Neural crest cell (in vitro differentiated cells): ENCODE measurements around the gene GGN. TPM values are rescaled to one million over a fixed set of nuclear protein-coding genes. Genes with fewer than 3 reads are reported as not detected.

Experiments used
- DNase-seq: peaks from one replicate; pipeline ENCODE4 v3.0.0; 2021; ENCODE audit warnings: low read depth, mixed read lengths, low spot score
- H3K27ac Mint-ChIP-seq: one replicate; pipeline ENCODE4 v1.8.0; 2021; ENCODE audit warnings: mild to moderate bottlenecking, mixed read lengths; ENCODE audit not compliant: unreplicated experiment
- H3K27me3 Mint-ChIP-seq: 2 replicates; pipeline ENCODE4 v1.8.0; 2021; ENCODE audit warnings: low read depth, mild to moderate bottlenecking, mixed read lengths
- H3K36me3 Mint-ChIP-seq: 2 replicates; pipeline ENCODE4 v1.8.0; 2021; ENCODE audit warnings: low read depth, mild to moderate bottlenecking, mixed read lengths
- H3K4me1 Mint-ChIP-seq: 2 replicates; pipeline ENCODE4 v1.8.0; 2021; ENCODE audit warnings: mixed read lengths
- H3K4me3 Mint-ChIP-seq: one replicate; pipeline ENCODE4 v1.8.0; 2021; ENCODE audit warnings: mild to moderate bottlenecking, mixed read lengths
- H3K9me3 Mint-ChIP-seq: 2 replicates; pipeline ENCODE4 v1.8.0; 2021; ENCODE audit warnings: mixed read lengths
- total RNA-seq: library from RNA; stranded (reverse); gene quantifications from 2 replicates; pipeline ENCODE4 v1.2.1, GENCODE V29; 2021
- TF ChIP-seq, protein P1 (sequence below): fragments of 200-600 bp; sonication (generic); conservative IDR thresholded peaks from 2 replicates; pipeline ENCODE4 v1.5.0; 2021; ENCODE audit warnings: antibody characterized with exemption, mild to moderate bottlenecking

The GGN gene
- total RNA-seq, 1 donor from 2014 or later, result 1.4 TPM

DNA sequence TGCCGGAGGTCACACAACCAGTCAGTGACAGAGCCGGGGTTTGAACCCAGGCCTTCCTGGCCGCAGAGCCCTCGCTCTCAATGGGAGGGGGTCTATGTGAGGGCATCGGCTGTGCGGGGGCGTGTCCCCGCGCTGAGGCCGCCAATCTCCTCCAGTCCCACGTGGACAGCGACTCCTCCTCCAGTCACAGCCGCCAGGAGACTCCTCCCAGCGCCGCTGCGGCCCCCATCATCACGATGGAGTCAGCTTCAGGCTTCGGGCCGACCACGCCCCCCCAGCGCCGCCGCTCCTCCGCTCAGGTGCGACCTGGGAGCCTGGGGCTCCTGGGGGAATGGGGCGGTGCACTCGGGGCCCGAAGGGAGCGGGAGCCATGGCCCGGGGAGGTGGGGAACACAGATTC is 6.7 kb upstream of the GGN start:
- Mint-ChIP-seq H3K36me3 (peaks cover 24% of the 10 kb centered on the region), H3K27ac (no peak overlapping the region), H3K4me1 (peaks cover 30% of the 10 kb centered on the region), H3K4me3 (peak overlapping the region; percentile 62), H3K27me3 (peaks cover 5% of the 10 kb centered on the region), H3K9me3 (peaks cover 2% of the 10 kb centered on the region)
- TF ChIP-seq, protein P1, sequence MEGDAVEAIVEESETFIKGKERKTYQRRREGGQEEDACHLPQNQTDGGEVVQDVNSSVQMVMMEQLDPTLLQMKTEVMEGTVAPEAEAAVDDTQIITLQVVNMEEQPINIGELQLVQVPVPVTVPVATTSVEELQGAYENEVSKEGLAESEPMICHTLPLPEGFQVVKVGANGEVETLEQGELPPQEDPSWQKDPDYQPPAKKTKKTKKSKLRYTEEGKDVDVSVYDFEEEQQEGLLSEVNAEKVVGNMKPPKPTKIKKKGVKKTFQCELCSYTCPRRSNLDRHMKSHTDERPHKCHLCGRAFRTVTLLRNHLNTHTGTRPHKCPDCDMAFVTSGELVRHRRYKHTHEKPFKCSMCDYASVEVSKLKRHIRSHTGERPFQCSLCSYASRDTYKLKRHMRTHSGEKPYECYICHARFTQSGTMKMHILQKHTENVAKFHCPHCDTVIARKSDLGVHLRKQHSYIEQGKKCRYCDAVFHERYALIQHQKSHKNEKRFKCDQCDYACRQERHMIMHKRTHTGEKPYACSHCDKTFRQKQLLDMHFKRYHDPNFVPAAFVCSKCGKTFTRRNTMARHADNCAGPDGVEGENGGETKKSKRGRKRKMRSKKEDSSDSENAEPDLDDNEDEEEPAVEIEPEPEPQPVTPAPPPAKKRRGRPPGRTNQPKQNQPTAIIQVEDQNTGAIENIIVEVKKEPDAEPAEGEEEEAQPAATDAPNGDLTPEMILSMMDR, result no peak
- peak; percentile 10 for DNase-seq

DNA sequence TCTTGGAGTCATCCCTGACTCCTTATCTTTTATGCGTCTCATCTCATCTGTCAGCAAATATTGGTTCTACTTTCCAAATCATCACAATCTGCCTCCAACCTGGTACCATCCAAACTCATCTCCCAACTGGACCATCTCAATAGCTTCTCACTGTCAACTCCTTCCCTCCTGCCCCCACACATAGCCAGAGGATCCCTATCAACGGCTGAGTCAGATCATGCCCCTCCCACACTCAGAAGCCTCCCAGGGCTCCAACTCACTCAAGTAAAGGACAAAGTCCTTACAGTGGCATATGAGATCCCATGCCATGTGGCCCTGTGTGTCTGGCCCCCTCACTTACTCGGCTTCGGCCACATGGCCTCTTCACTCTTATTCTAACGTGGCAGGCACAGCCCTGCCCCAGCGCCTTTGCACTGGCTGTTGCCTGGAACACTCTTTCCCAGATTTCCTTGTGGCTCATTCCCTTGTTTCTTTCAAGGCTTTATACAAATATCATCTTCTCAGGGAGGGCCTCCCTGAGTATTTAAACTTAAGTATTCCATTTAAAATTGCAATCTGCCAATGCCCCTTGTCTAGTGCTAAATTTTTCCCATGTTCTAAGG is 5.0 kb upstream of the GGN start:
- H3K4me1 Mint-ChIP-seq, result peaks cover 38% of the 10 kb centered on the region
- H3K27ac Mint-ChIP-seq, result no peak overlapping the region
- H3K36me3 Mint-ChIP-seq, result peaks cover 26% of the 10 kb centered on the region
- no peak for DNase-seq
- H3K9me3 Mint-ChIP-seq, result peaks cover 2% of the 10 kb centered on the region
- TF ChIP-seq, protein P1, result no peak
- peaks cover 7% of the 10 kb centered on the region for H3K27me3 Mint-ChIP-seq
- H3K4me3 Mint-ChIP-seq, result peak overlapping the region; percentile 64

GRCh38 chr19:38391911-38392464 is 4.2 kb upstream of the GGN start:
- peaks cover 43% of the 10 kb centered on the region for H3K4me1 Mint-ChIP-seq
- DNase-seq, result no peak
- H3K4me3 Mint-ChIP-seq, result peak overlapping the region; percentile 60
- no peak overlapping the region for H3K27ac Mint-ChIP-seq
- H3K9me3 Mint-ChIP-seq, result peaks cover 2% of the 10 kb centered on the region
- H3K27me3 Mint-ChIP-seq, result peaks cover 7% of the 10 kb centered on the region
- TF ChIP-seq, protein P1, result no peak
- H3K36me3 Mint-ChIP-seq, result peaks cover 29% of the 10 kb centered on the region

DNA sequence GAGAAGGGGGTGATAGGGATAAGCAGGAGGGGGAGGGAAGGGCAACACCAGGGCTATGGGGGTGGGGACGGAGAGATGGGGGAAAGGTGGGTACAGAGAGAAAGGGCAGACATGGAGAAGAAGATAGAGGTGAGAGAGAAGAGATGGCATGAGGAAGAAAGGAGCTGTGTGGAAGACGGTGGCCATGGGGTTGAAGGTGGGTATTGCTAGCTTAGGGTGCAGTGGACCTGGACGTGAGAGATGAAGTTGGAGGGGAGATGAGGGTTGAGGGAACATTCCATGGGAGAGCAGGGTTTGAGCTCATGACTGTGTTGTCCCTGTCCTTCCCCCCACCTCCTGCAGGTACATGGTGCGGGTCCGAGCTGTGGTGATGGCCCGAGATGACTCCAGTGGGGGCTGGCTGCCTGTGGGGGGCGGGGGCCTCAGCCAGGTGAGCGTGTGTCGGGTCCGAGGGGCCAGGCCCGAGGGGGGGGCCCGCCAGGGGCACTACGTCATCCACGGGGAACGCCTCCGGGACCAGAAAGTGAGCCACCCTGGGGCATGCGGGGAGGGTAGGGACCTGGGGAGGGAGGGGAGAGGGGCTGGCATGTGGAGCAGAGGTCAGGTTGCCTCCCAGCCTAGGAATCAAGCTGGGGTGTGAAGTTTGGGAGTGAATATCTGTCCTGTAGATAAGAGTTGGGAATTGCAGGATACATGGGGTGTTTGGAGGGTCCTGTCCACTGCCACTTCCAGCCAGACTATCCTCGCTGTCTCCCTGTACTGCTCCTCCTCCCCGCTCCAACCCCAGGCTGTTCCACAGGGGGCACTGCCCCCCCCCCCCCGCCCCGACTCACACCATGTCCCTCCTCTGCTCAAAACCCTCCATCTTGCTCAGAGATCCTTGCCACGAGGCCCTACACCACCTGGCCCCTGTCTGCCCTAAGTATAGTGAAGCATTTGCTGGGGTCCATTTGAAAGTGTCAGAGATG is 2.4 kb upstream of the GGN start:
- no peak overlapping the region for H3K27ac Mint-ChIP-seq

More for the DNA sequence above, 2.4 kb upstream of the GGN start:
- peak overlapping the region; percentile 92 for H3K4me3 Mint-ChIP-seq
- H3K27me3 Mint-ChIP-seq, result peaks cover 7% of the 10 kb centered on the region
- peaks cover 22% of the 10 kb centered on the region for H3K36me3 Mint-ChIP-seq
- TF ChIP-seq, protein P1, result no peak
- DNase-seq, result no peak
- H3K4me1 Mint-ChIP-seq, result peaks cover 43% of the 10 kb centered on the region
- peaks cover 2% of the 10 kb centered on the region for H3K9me3 Mint-ChIP-seq
